ENCODE data around the gene SETD1A.

The SETD1A gene

GRCh38 chr16:31023252-31023602 is 65.7 kb downstream of the SETD1A start:
- peaks cover 4% of the 10 kb centered on the region for H3K36me3 Mint-ChIP-seq (ENCODE audit: insufficient read depth)
- H3K27ac Mint-ChIP-seq: no peak overlapping the region
- ATAC-seq (replicated peaks): no peak
- H3K4me3 Mint-ChIP-seq: no peak overlapping the region
- H3K4me1 Mint-ChIP-seq (ENCODE audit: low read depth in 2 of 2): no peaks in the 10 kb centered on the region
- no peaks in the 10 kb centered on the region for H3K27me3 Mint-ChIP-seq
- no peak for DNase-seq
- H3K9me3 Mint-ChIP-seq: no peaks in the 10 kb centered on the region

- H3K9me3 Mint-ChIP-seq: no peaks in the 10 kb centered on the region
- H3K27me3 Mint-ChIP-seq: no peaks in the 10 kb centered on the region
- peaks cover 4% of the 10 kb centered on the region for H3K36me3 Mint-ChIP-seq (ENCODE audit: insufficient read depth)
- no peak for ATAC-seq (replicated peaks)
- no peak overlapping the region for H3K4me3 Mint-ChIP-seq
- no peak for DNase-seq
- no peak overlapping the region for H3K27ac Mint-ChIP-seq
- H3K4me1 Mint-ChIP-seq (ENCODE audit: low read depth in 2 of 2): no peaks in the 10 kb centered on the region
Observed at GRCh38 chr16:31023627-31024226, 66.2 kb downstream of the SETD1A start.

- Mint-ChIP-seq H3K9me3 (no peaks in the 10 kb centered on the region), H3K4me1 (ENCODE audit: low read depth in 2 of 2) (no peaks in the 10 kb centered on the region), H3K27me3 (no peaks in the 10 kb centered on the region), H3K4me3 (no peak overlapping the region), H3K36me3 (ENCODE audit: insufficient read depth) (peaks cover 4% of the 10 kb centered on the region), H3K27ac (no peak overlapping the region)
- ATAC-seq (replicated peaks) (no peak), DNase-seq (no peak)
Observed at GRCh38 chr16:31025339-31025738, 67.8 kb downstream of the SETD1A start.

GRCh38 chr16:31029272-31029671 is 71.7 kb downstream of the SETD1A start:
- no peak for DNase-seq
- Mint-ChIP-seq H3K4me1 (ENCODE audit: low read depth in 2 of 2) (peaks cover 7 to 16% of the 10 kb centered on the region in 2 donors), H3K27ac (peak overlapping the region in 1 of 2 donors; percentile 29), H3K9me3 (no peaks in the 10 kb centered on the region), H3K27me3 (no peaks in the 10 kb centered on the region), H3K4me3 (no peak overlapping the region), H3K36me3 (ENCODE audit: insufficient read depth) (peaks cover 17% of the 10 kb centered on the region)
- no peak for ATAC-seq (replicated peaks)

GRCh38 chr16:31031276-31031675 is 73.7 kb downstream of the SETD1A start:
- Mint-ChIP-seq H3K9me3 (no peaks in the 10 kb centered on the region), H3K4me3 (no peak overlapping the region), H3K36me3 (ENCODE audit: insufficient read depth) (peaks cover 26% of the 10 kb centered on the region), H3K27ac (peak overlapping the region; percentile 35 to 49), H3K27me3 (no peaks in the 10 kb centered on the region), H3K4me1 (ENCODE audit: low read depth in 2 of 2) (peaks cover 14 to 19% of the 10 kb centered on the region in 2 donors)
- ATAC-seq (replicated peaks): no peak
- DNase-seq: no peak

GRCh38 chr16:31032736-31033708 is 75.5 kb downstream of the SETD1A start, which contains the start of gene STX4:
Gene STX4 (plus strand): TSS chr16:31033558. CDS start chr16:31033806, 248 bp downstream.
- Mint-ChIP-seq H3K27ac (peak within 1 kb of the TSS; percentile 95 to 96), H3K9me3 (no peaks in the 10 kb centered on the region), H3K36me3 (ENCODE audit: insufficient read depth) (peaks cover 36% of the 10 kb centered on the region), H3K4me1 (ENCODE audit: low read depth in 2 of 2) (peaks cover 18 to 19% of the 10 kb centered on the region in 2 donors), H3K4me3 (peak within 1 kb of the TSS; percentile 99 to 100), H3K27me3 (no peaks in the 10 kb centered on the region)
- ATAC-seq (replicated peaks): peak; percentile 81
- peak; percentile 96 to 98 (median 96) for DNase-seq

GRCh38 chr16:31033709-31034492 is 76.3 kb downstream of the SETD1A start:
- H3K4me3 Mint-ChIP-seq: peak overlapping the region; percentile 99 to 100
- DNase-seq (peak; percentile 79 to 82 (median 81)), ATAC-seq (replicated peaks) (peak; percentile 16)
- H3K27ac Mint-ChIP-seq: peak overlapping the region; percentile 95 to 96
- no peaks in the 10 kb centered on the region for H3K27me3 Mint-ChIP-seq
- peaks cover 18 to 19% of the 10 kb centered on the region in 2 donors for H3K4me1 Mint-ChIP-seq (ENCODE audit: low read depth in 2 of 2)
- peaks cover 36% of the 10 kb centered on the region for H3K36me3 Mint-ChIP-seq (ENCODE audit: insufficient read depth)
- no peaks in the 10 kb centered on the region for H3K9me3 Mint-ChIP-seq
